ENCODE measurements around the gene ITPR1.

DNA sequence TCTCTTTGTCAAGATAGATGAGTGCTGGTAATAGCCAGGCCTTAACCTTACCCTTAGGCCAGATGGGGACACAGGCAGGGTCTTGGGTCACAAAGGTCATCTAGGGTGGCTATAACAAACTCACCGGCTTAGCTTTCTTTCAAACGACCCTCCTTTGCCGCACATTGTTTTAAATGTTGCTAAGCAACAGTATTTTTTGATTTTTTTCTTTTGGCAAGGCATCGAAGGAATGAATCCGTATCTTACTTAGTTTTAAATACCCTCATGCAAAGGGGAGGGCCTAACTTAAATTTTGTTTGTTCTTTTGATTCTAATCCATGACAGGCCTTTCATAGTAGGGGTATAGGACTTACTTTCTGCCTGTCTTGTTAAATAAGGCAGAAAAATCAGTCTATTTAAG, 35.2 kb downstream of the ITPR1 start:
- TF ChIP-seq, protein P1, sequence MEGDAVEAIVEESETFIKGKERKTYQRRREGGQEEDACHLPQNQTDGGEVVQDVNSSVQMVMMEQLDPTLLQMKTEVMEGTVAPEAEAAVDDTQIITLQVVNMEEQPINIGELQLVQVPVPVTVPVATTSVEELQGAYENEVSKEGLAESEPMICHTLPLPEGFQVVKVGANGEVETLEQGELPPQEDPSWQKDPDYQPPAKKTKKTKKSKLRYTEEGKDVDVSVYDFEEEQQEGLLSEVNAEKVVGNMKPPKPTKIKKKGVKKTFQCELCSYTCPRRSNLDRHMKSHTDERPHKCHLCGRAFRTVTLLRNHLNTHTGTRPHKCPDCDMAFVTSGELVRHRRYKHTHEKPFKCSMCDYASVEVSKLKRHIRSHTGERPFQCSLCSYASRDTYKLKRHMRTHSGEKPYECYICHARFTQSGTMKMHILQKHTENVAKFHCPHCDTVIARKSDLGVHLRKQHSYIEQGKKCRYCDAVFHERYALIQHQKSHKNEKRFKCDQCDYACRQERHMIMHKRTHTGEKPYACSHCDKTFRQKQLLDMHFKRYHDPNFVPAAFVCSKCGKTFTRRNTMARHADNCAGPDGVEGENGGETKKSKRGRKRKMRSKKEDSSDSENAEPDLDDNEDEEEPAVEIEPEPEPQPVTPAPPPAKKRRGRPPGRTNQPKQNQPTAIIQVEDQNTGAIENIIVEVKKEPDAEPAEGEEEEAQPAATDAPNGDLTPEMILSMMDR (IDR thresholded peaks at IDR 0.05), result no peak
- no peak for TF ChIP-seq POLR2A (IDR thresholded peaks at IDR 0.05)

Measured in esophagus squamous epithelium (tissue), 4 donors.